ENCODE data around the gene POP4. TPM values are rescaled to one million over a fixed set of nuclear protein-coding genes. Genes with fewer than 3 reads are reported as not detected.

The POP4 gene
- total RNA-seq, 1 experiment from 2014 or later: 60.3 TPM

- BruUV-seq (replicated peaks): no TSS peak
- H3K27ac Mint-ChIP-seq (ENCODE audit: low read depth, unreplicated experiment): no peak overlapping the region
- TF ChIP-seq CTCF (IDR thresholded peaks at IDR 0.05; ENCODE audit: unreplicated experiment): no peak
- peaks cover 16% of the 10 kb centered on the region for H3K27me3 Mint-ChIP-seq (ENCODE audit: insufficient read depth, unreplicated experiment)
- H3K36me3 Mint-ChIP-seq (ENCODE audit: insufficient read depth, unreplicated experiment): peaks cover 7% of the 10 kb centered on the region
- no peak for DNase-seq (ENCODE audit: unreplicated experiment)
- peaks cover 15% of the 10 kb centered on the region for H3K4me1 Mint-ChIP-seq (ENCODE audit: insufficient read depth, unreplicated experiment)
- ChIA-PET POLR2A (interaction anchor here (0.5 to 0.7 kb wide), 2 partner anchors 27 to 56 kb away, joined by 3 read pairs; no protein-coding TSS in a partner anchor), CTCF (interaction anchor here (1.5 kb wide), 1 partner anchor 36 kb away, joined by 5 read pairs; no protein-coding TSS in a partner anchor)
- intact Hi-C loops (cut with micrococcal nuclease): no loop called here
- no peak overlapping the region for H3K4me3 Mint-ChIP-seq (ENCODE audit: unreplicated experiment)
- no peaks in the 10 kb centered on the region for H3K9me3 Mint-ChIP-seq (ENCODE audit: unreplicated experiment)
Measured at GRCh38 chr19:29658221-29658991, 52.3 kb downstream of the POP4 start.

GRCh38 chr19:29660835-29661234 lies 54.8 kb downstream of the POP4 start:
- H3K36me3 Mint-ChIP-seq (ENCODE audit: insufficient read depth, unreplicated experiment): peaks cover 7% of the 10 kb centered on the region
- no TSS peak for BruUV-seq (replicated peaks)
- H3K27ac Mint-ChIP-seq (ENCODE audit: low read depth, unreplicated experiment): no peak overlapping the region
- H3K4me3 Mint-ChIP-seq (ENCODE audit: unreplicated experiment): no peak overlapping the region
- peaks cover 21% of the 10 kb centered on the region for H3K4me1 Mint-ChIP-seq (ENCODE audit: insufficient read depth, unreplicated experiment)
- POLR2A ChIA-PET: interaction anchor here (2.2 kb wide), 1 partner anchor 15 kb away, joined by 12 read pairs; no protein-coding TSS in a partner anchor
- DNase-seq (ENCODE audit: unreplicated experiment): no peak
- TF ChIP-seq CTCF (IDR thresholded peaks at IDR 0.05; ENCODE audit: unreplicated experiment): no peak
- intact Hi-C loops (cut with micrococcal nuclease): no loop called here
- H3K27me3 Mint-ChIP-seq (ENCODE audit: insufficient read depth, unreplicated experiment): peaks cover under 1% of the 10 kb centered on the region
- CTCF ChIA-PET: interaction anchor here (0.6 to 1.2 kb wide), 3 partner anchors 15 to 459 kb away, joined by 3 read pairs; no protein-coding TSS in a partner anchor
- H3K9me3 Mint-ChIP-seq (ENCODE audit: unreplicated experiment): no peaks in the 10 kb centered on the region

- H3K4me1 Mint-ChIP-seq (ENCODE audit: insufficient read depth, unreplicated experiment): peaks cover 21% of the 10 kb centered on the region
- ChIA-PET POLR2A (interaction anchor here (0.6 to 2.7 kb wide), 5 partner anchors 16 to 184 kb away, joined by 3 to 13 read pairs (median 4); partner anchors contain the start of gene POP4), CTCF (interaction anchor here (1.1 to 2.6 kb wide), 4 partner anchors 48 to 55 kb away, joined by 3 to 28 read pairs (median 10); no protein-coding TSS in a partner anchor)
- no peaks in the 10 kb centered on the region for H3K9me3 Mint-ChIP-seq (ENCODE audit: unreplicated experiment)
- peak overlapping the region; percentile 46 for H3K4me3 Mint-ChIP-seq (ENCODE audit: unreplicated experiment)
- H3K27me3 Mint-ChIP-seq (ENCODE audit: insufficient read depth, unreplicated experiment): no peaks in the 10 kb centered on the region
- no TSS peak for BruUV-seq (replicated peaks)
- peaks cover 7% of the 10 kb centered on the region for H3K36me3 Mint-ChIP-seq (ENCODE audit: insufficient read depth, unreplicated experiment)
- TF ChIP-seq CTCF (IDR thresholded peaks at IDR 0.05; ENCODE audit: unreplicated experiment): no peak
- peak overlapping the region; percentile 95 for H3K27ac Mint-ChIP-seq (ENCODE audit: low read depth, unreplicated experiment)
- intact Hi-C loops (cut with micrococcal nuclease): loop anchor here (1.0 kb wide), 1 partner anchor 20 kb away; no protein-coding TSS in a partner anchor
- no peak for DNase-seq (ENCODE audit: unreplicated experiment)
Measured at GRCh38 chr19:29662278-29662603, 56.2 kb downstream of the POP4 start.

- H3K4me1 Mint-ChIP-seq (ENCODE audit: insufficient read depth, unreplicated experiment): peaks cover 21% of the 10 kb centered on the region
- peak overlapping the region; percentile 46 for H3K4me3 Mint-ChIP-seq (ENCODE audit: unreplicated experiment)
- H3K27ac Mint-ChIP-seq (ENCODE audit: low read depth, unreplicated experiment): peak overlapping the region; percentile 95
- no TSS peak for BruUV-seq (replicated peaks)
- CTCF ChIA-PET: interaction anchor here (0.6 to 2.6 kb wide), 4 partner anchors 36 to 54 kb away, joined by 3 to 28 read pairs (median 10); no protein-coding TSS in a partner anchor
- intact Hi-C loops (cut with micrococcal nuclease): loop anchor here (1.0 kb wide), 1 partner anchor 21 kb away; no protein-coding TSS in a partner anchor
- peaks cover 7% of the 10 kb centered on the region for H3K36me3 Mint-ChIP-seq (ENCODE audit: insufficient read depth, unreplicated experiment)
- DNase-seq (ENCODE audit: unreplicated experiment): peak; percentile 67
- H3K9me3 Mint-ChIP-seq (ENCODE audit: unreplicated experiment): no peaks in the 10 kb centered on the region
- TF ChIP-seq CTCF (IDR thresholded peaks at IDR 0.05; ENCODE audit: unreplicated experiment): no peak
- POLR2A ChIA-PET: interaction anchor here (1.3 to 2.7 kb wide), 4 partner anchors 17 to 57 kb away, joined by 3 to 13 read pairs (median 8); partner anchors contain the start of gene POP4
- no peaks in the 10 kb centered on the region for H3K27me3 Mint-ChIP-seq (ENCODE audit: insufficient read depth, unreplicated experiment)
Measured at GRCh38 chr19:29662604-29663404, 56.7 kb downstream of the POP4 start.
